Effector memory CD8-positive, alpha-beta T cell (primary cell): ENCODE measurements around the gene TLR10.
"Not testable (repeated sequence)": the region's sequence is repeated elsewhere in the genome, so short reads cannot be mapped to it uniquely, and the experiment has no call there.

ENCODE experiments used
- ATAC-seq: fragments of 150-1000 bp; cut with Tn5 transposase; replicated peaks from 2 replicates; pipeline ENCODE4 v1.10.0; 2021; ENCODE audit warnings: mild to moderate bottlenecking, moderate library complexity
- DNase-seq, 3 experiments: peaks; one replicate each; pipeline ENCODE4 v3.0.0; 2021
- H3K27ac Mint-ChIP-seq, 2 donors: one replicate each; pipeline ENCODE4 v1.8.0; 2022; ENCODE audit warnings: mild to moderate bottlenecking in 2 of 2, mixed read lengths in 2 of 2, moderate library complexity in 2 of 2
- H3K27me3 Mint-ChIP-seq, 2 donors: one replicate each; pipeline ENCODE4 v1.8.0; 2022; ENCODE audit warnings: mixed read lengths in 2 of 2
- H3K36me3 Mint-ChIP-seq: one replicate; pipeline ENCODE4 v1.8.0; 2022; ENCODE audit warnings: mild to moderate bottlenecking, moderate library complexity, mixed read lengths; ENCODE audit not compliant: insufficient read depth
- H3K4me1 Mint-ChIP-seq, 2 donors: one replicate each; pipeline ENCODE4 v1.8.0; 2022; ENCODE audit warnings: low read depth in 2 of 2, mixed read lengths in 2 of 2
- H3K4me3 Mint-ChIP-seq, 2 donors: one replicate each; pipeline ENCODE4 v1.8.0; 2022; ENCODE audit warnings: mild to moderate bottlenecking in 2 of 2, mixed read lengths in 2 of 2, moderate library complexity in 2 of 2
- H3K9me3 Mint-ChIP-seq, 2 donors: one replicate each; pipeline ENCODE4 v1.8.0; 2022; ENCODE audit warnings: mixed read lengths in 2 of 2

TLR10 gene

DNA sequence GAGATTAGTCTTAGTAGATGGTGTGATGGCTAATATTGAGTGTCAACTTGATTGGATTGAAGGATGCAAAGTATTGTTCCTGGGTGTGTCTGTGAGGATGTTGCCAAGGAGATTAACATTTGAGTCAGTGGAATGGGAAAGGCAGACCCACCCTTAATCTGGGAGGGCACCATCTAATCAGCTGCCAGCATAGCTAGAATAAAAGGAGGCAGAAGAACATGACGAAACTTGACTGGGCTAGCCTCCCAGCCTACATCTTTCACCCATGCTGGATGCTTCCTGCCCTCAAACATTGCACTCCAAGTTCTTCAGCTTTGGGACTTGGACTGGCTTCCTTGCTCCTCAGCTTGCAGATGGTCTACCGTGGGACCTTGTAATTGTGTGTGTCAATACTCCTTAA, 12.5 kb downstream of the TLR10 start:
- H3K4me1 Mint-ChIP-seq, ATAC-seq, H3K27ac Mint-ChIP-seq, H3K4me3 Mint-ChIP-seq, H3K9me3 Mint-ChIP-seq, DNase-seq, H3K36me3 Mint-ChIP-seq: not testable (repeated sequence)
- H3K27me3 Mint-ChIP-seq, result peaks cover 15 to 19% of the 10 kb centered on the region in 2 donors

DNA sequence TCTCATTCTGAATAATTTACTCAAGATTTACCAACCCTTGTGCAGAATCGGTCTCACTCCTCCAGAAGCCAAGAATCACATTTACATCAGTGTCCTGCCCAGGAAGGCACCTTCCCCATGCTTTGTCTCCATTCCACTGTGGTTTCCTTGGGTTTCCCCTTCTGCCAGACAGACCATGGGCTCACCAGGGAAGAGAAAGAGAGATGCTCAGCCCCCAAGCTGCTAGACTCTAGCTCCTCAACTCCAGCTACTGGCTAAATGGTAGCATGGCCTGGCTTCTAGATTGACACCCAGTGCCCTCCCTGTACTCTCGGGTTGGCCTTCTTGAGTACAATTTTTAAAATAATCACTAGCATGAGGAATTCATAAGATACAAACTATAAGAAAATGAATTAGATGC, 12.9 kb downstream of the TLR10 start:
- peaks cover 12 to 17% of the 10 kb centered on the region in 2 donors for H3K27me3 Mint-ChIP-seq
- no peak overlapping the region for H3K27ac Mint-ChIP-seq
- H3K4me3 Mint-ChIP-seq, result no peak overlapping the region
- no peaks in the 10 kb centered on the region for H3K9me3 Mint-ChIP-seq
- no peaks in the 10 kb centered on the region for H3K4me1 Mint-ChIP-seq
- DNase-seq, result no peak
- ATAC-seq, result no peak
- H3K36me3 Mint-ChIP-seq, result peaks cover 3% of the 10 kb centered on the region

DNA sequence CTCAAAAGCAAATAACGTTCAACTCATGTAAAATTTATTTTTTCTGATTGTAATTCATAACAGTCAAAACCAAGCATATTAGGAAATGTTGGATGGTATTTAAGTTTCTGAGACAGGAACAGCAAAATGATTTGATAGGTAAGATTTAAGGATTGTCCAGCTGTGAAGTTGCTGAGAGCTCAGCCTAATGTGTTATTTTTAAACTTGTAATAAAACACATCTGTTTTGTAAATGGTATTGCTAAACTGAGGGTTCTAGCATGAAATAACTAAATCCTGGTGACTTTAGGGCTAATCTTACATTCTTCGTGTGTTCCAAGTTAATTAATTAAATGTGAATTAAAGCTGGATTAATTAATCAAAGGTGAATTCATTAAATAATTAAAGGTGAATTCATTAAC, 13.3 kb downstream of the TLR10 start:
- Mint-ChIP-seq H3K36me3 (peaks cover 3% of the 10 kb centered on the region), H3K4me3 (no peak overlapping the region), H3K27me3 (peaks cover 8 to 13% of the 10 kb centered on the region in 2 donors), H3K4me1 (no peaks in the 10 kb centered on the region), H3K9me3 (no peaks in the 10 kb centered on the region), H3K27ac (no peak overlapping the region)
- DNase-seq (no peak), ATAC-seq (no peak)

DNA sequence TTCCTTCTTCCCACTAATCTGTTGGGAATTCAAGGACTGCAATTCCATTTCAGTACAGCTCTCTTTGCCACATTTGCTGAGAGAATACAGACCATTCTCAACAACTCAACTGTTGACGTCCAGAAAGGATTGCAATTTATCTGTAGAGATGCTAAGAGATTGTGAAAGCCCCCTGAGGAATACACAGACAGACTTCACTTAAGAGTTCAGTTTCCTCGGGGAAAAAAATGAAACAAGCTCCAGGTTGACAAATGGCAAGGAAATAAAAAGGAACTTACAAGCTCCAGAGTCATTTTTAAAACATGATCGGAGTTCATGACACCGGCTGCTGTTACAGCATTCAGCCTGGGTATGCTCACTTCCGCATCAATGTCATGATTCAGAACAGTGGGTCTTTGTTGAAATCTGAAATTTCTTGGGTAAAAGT, 13.8 kb downstream of the TLR10 start:
- peaks cover 3% of the 10 kb centered on the region for H3K36me3 Mint-ChIP-seq
- no peak for ATAC-seq
- no peak for DNase-seq
- H3K27ac Mint-ChIP-seq, result no peak overlapping the region
- no peak overlapping the region for H3K4me3 Mint-ChIP-seq
- no peaks in the 10 kb centered on the region for H3K9me3 Mint-ChIP-seq
- peaks cover 8% of the 10 kb centered on the region in 2 donors for H3K27me3 Mint-ChIP-seq
- no peaks in the 10 kb centered on the region for H3K4me1 Mint-ChIP-seq

DNA sequence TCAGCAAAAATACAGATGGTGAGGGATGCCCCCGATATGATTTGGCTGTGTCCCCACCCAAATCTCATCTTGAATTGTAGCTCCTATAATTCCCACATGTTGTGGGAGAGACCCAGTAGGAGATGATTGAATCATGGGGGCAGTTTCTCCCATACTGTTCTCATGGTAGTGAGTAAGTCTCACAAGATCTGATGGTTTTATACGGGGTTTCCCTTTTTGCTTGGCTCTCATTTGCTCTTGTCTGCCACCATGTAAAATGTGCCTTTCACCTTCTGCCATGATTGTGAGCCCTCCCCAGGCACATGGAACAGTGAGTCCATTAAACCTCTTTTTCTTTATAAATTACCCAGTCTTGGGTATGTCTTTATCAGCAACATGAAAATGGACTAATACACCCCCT, 15.8 kb downstream of the TLR10 start:
- not testable (repeated sequence) for H3K36me3 Mint-ChIP-seq

DNA sequence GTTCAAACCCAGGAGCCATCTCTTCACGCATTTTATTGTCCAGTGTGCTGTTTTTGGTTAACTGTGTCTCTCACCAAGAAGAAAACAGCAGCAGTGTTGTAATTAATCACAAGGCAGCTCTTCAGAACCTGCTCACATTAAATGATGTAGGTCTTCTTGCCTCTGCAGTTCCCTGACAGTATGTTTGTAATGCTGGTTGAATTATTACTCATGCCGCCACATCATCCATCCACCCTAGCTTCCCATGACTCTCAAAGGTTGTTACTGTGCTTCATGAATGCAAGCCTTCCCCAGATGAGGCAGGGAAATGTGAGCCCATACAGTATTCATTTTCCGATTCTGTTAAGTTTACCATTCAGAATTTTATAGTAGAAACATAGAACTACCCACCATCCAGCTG, 17.4 kb downstream of the TLR10 start:
- no peak for DNase-seq
- ATAC-seq, result no peak
- Mint-ChIP-seq H3K27me3 (peaks cover 7 to 11% of the 10 kb centered on the region in 2 donors), H3K9me3 (no peaks in the 10 kb centered on the region), H3K4me3 (no peak overlapping the region), H3K4me1 (peaks cover 0 to 1% of the 10 kb centered on the region in 2 donors), H3K27ac (no peak overlapping the region), H3K36me3 (peaks cover 3% of the 10 kb centered on the region)

More for the DNA sequence above, 15.8 kb downstream of the TLR10 start:
- not testable (repeated sequence) for H3K27ac Mint-ChIP-seq, H3K4me1 Mint-ChIP-seq, H3K9me3 Mint-ChIP-seq, DNase-seq, ATAC-seq, H3K4me3 Mint-ChIP-seq
- peaks cover 8 to 13% of the 10 kb centered on the region in 2 donors for H3K27me3 Mint-ChIP-seq

DNA sequence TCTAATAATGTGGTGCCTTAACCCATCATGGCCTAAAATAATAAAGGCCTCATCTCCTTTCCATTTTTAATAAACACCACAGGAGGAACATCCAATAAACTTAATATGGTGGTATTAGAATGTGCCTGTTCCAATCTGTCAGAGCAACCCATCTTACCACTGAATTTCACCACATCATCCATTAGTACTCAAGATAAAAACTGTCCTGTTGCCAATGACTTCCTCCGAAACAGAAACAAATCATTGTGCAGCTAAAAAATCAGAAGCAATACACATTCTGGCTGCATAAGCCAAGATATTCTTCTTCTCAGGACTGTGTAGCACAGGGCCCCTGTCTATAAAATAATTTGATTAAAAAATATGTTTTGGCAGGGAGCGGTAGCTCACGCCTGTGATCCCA, 18.5 kb downstream of the TLR10 start:
- H3K27me3 Mint-ChIP-seq, result peaks cover 7 to 11% of the 10 kb centered on the region in 2 donors
- DNase-seq (no peak), ATAC-seq (no peak)
- H3K4me1 Mint-ChIP-seq, result peaks cover 3 to 4% of the 10 kb centered on the region in 2 donors
- no peaks in the 10 kb centered on the region for H3K36me3 Mint-ChIP-seq
- no peak overlapping the region for H3K4me3 Mint-ChIP-seq
- H3K27ac Mint-ChIP-seq, result no peak overlapping the region
- no peaks in the 10 kb centered on the region for H3K9me3 Mint-ChIP-seq

DNA sequence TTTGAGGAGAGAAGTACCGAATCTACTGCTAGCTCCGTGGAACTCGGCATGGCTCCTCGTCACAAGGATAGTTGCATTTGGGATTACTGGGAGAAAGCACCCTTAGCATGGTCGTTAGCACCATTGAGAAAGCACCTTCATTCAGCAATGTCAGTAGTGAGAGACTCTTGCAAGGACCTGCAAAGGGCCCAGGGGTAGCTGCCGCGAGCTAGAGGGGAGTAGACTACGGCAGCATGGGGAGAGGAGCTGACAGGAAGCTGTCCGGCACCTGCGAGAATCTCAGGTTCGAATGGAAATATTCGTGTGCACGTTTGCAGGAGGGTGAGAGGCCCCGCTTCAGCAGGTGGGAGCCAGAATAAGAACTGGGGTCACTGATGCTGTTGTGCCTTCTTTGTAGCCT, 20.2 kb downstream of the TLR10 start:
- DNase-seq (no peak), ATAC-seq (no peak)
- peak overlapping the region in 1 of 2 donors; percentile 39 for H3K27ac Mint-ChIP-seq
- H3K27me3 Mint-ChIP-seq, result peaks cover 7 to 11% of the 10 kb centered on the region in 2 donors
- no peak overlapping the region for H3K4me3 Mint-ChIP-seq
- H3K36me3 Mint-ChIP-seq, result no peaks in the 10 kb centered on the region
- peaks cover 4% of the 10 kb centered on the region in 2 donors for H3K4me1 Mint-ChIP-seq
- no peaks in the 10 kb centered on the region for H3K9me3 Mint-ChIP-seq

DNA sequence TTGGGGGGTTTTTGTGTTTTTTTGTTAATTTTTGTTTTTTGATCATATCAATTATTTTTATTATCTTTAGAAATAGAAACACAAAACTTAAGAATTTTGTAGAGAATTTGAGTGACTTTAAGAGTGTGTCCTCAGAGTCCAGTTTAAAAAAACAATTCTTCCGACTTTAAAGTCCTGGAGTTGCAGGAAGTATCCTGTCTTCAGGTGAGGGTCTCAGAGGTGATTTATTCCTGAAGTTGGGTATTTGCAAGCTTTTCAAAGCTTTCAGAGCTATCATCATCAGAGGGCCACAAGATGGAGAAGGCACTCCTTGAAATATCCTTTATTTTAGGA, 23.0 kb downstream of the TLR10 start:
- H3K27me3 Mint-ChIP-seq, result peaks cover 7 to 11% of the 10 kb centered on the region in 2 donors
- H3K9me3 Mint-ChIP-seq, result no peaks in the 10 kb centered on the region
- H3K27ac Mint-ChIP-seq, result no peak overlapping the region
- H3K36me3 Mint-ChIP-seq, result no peaks in the 10 kb centered on the region
- ATAC-seq (no peak), DNase-seq (no peak)
- no peak overlapping the region for H3K4me3 Mint-ChIP-seq
- peaks cover 4% of the 10 kb centered on the region in 2 donors for H3K4me1 Mint-ChIP-seq

DNA sequence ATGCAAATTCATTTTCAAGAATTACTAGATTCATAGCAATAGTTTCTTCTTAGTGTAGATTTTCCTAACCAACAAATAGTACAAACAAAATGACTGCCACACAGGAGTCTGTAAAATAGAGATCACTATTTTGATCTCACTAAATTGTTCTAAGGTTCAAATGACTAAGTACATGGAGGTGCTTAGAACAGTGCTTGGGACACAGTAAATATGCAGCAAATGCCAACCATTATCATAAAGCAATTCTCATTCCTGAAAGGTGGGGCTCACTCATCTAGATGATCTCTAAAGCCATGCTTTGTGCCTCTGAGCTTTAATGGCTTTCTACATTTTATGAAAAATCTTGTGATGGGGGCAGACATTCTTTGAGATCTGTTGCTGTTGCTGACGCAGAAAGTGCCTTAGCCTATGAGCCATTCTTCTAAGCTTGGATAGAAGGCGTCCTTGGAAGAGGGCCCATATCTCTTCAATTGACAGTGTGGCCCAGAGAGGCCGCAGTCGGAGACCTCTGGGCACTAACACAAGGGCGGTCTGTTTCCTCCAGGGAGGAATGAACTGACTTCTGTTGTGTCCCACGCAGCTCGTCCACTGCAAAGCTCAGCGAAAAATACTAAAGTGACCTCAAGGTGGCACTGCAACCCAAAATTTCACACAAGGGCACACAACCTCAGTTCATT, 23.5 kb downstream of the TLR10 start:
- Mint-ChIP-seq H3K36me3 (no peaks in the 10 kb centered on the region), H3K27me3 (peaks cover 7 to 11% of the 10 kb centered on the region in 2 donors), H3K9me3 (no peaks in the 10 kb centered on the region), H3K27ac (no peak overlapping the region), H3K4me1 (peaks cover 4% of the 10 kb centered on the region in 2 donors), H3K4me3 (no peak overlapping the region)
- peak; percentile 64 for ATAC-seq
- DNase-seq, result peak; percentile 33 to 62 (median 35)

DNA sequence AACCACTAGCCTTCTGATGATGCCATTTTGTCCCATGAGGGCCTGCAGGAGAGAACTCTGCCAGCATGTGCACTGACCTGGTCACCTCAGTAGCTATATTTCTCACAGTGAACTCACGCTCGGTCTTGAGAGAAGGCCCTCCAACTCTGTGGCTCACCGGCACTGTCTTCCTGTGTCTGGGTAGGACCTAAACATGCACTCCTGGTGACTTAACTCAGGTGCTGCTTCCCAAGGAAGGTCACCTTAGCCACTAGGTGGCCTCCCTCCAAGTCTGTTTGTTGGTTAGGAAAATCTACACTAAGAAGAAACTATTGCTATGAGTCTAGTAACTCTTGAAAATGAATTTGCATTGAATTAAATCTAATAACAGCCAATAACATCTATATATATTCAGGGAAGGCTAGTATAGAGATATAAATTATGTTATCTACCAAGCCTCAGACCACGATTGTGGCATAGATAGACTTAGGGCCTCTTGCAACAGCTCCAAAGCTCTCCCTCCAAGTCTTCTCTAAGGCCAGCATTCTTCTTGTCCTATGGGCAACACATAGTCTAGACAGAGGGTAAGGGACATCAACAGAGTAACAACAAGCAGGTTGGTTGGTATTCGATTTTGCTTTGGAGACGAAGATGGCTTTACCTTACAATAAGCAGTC, 24.7 kb downstream of the TLR10 start:
- Mint-ChIP-seq H3K36me3 (no peaks in the 10 kb centered on the region), H3K27ac (no peak overlapping the region), H3K27me3 (peaks cover 7 to 11% of the 10 kb centered on the region in 2 donors), H3K9me3 (no peaks in the 10 kb centered on the region), H3K4me3 (no peak overlapping the region), H3K4me1 (peaks cover 4% of the 10 kb centered on the region in 2 donors)
- DNase-seq, result no peak
- no peak for ATAC-seq

DNA sequence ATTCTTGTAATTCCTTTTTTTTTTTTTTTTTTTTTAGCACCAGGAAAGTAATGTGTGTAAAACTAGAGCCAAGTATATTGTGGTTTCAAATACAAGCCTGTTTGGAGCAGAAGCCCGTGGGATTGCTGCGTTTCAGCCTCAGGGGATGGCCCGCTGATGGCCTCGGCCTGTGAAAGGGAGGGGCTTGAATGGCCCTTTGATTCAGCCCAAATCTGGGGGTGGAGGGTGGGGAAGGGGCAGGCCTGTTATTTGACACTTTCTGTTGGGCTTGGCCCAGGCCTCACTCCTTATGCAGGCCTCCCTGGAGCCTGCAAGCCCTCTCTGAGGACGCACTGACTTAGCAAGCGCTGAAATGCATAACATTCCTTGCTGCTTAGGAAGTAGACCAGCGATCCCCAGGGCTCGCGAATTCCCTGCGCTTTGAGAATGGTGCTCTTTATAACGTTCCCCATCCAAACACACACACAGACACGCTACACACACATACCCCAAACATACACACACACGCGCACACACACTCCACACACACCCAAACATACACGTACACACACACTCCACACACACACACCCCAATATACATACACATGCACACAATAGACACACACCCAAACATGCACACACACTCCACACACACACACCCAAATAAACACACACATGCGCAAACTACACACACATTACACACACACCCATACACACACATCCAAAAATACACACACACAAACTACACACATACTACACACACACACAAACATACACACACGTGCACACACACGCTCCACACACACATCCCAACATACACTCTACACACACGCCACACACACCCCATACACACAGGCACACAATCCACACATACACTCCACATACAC, 29.6 kb downstream of the TLR10 start:
- H3K9me3 Mint-ChIP-seq, result peaks cover 0 to under 1% of the 10 kb centered on the region in 2 donors
- DNase-seq (no peak), ATAC-seq (no peak)

DNA sequence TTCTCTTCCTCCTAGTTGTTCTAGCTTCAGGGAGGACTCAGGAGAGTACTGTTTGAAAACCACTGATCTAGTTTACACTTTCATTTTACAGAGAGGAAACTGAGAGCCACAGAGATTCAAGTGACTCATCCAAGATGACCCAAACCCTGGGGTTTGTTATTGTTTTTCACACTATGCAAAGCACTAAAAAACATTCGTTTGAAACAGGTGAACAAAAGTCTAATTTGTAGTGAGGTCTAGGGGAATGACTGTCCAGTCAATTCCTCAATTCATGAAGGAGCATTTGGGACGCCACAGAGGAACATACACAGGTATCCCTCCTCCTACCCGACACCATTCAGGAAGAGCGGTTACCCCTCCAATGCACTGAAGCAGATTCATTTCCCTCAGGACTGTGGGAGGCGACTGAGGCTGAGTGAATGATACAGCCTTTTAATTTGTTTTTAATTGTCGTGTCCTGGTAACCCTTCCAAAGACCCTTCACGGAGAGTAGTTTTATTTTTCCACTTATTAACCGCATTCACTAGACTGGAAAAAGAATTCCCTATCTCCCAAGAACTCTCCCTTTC, 30.3 kb downstream of the TLR10 start:
- ATAC-seq (peak; percentile 77), DNase-seq (no peak)
- Mint-ChIP-seq H3K27me3 (no peaks in the 10 kb centered on the region), H3K4me1 (no peaks in the 10 kb centered on the region), H3K9me3 (peaks cover 0 to 2% of the 10 kb centered on the region in 2 donors), H3K36me3 (no peaks in the 10 kb centered on the region), H3K4me3 (no peak overlapping the region), H3K27ac (no peak overlapping the region)

More for the DNA sequence above, 29.6 kb downstream of the TLR10 start:
- Mint-ChIP-seq H3K27me3 (no peaks in the 10 kb centered on the region), H3K4me3 (no peak overlapping the region), H3K27ac (no peak overlapping the region), H3K4me1 (no peaks in the 10 kb centered on the region), H3K36me3 (no peaks in the 10 kb centered on the region)
